DOHH2 (cell line): ENCODE measurements around the gene RAI1.

Source experiments
- CTCF ChIP-seq: fragments of 200-600 bp; sonication (generic); IDR thresholded peaks from one replicate; pipeline ENCODE4 v1.5.1; 2014; ENCODE audit warnings: antibody characterized with exemption, mild to moderate bottlenecking, low read depth, low read length; ENCODE audit not compliant: poor library complexity, severe bottlenecking
- EZH2phosphoT487 ChIP-seq: fragments of 200-600 bp; sonication (generic); IDR thresholded peaks from 2 replicates; pipeline ENCODE4 v1.6.1; 2017; ENCODE audit warnings: borderline replicate concordance, mild to moderate bottlenecking, antibody characterized with exemption, low read length, moderate library complexity, mixed read lengths

- no peak for TF ChIP-seq CTCF
- TF ChIP-seq EZH2phosphoT487, result no peak
Observed at GRCh38 chr17:17664064-17664452, 17.2 kb upstream of the RAI1 start.
